ENCODE measurements around the gene USP34. TPM values are rescaled to one million over a fixed set of nuclear protein-coding genes. Genes with fewer than 3 reads are reported as not detected.
A peak's percentile ranks its signal among the peaks of the same experiment; 100 is the strongest.

USP34 gene
- total RNA-seq, 2 donors from 2014 or later, result 105 to 120 TPM

DNA sequence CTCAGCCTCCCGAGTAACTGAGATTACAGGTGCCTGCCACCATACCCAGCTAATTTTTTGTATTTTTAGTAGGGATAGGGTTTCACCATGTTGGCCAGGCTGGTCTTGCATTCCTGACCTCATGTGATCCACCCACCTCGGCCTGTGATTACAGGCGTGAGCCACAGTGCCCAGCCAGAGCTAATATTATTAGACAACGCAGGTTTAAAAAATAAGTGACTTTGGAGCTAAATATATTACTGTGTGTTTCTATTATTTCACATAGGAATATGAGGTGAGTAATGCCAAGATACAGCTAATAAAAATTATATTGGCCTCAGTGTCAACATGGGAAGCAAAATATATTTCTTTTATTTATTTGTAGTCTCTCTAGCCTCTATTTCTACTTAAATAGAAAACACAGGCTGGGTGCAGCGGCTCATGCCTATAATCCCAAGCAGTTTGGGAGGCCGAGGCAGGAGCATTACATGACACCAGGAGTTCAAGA lies 188.7 kb downstream of the USP34 start:
- peaks cover 1% of the 10 kb centered on the region for H3K4me1 Mint-ChIP-seq
- Histone ChIP-seq H3K36me3 (ENCODE audit: control insufficient read depth, insufficient read depth, low read length) (peaks cover 77% of the 10 kb centered on the region), H3K9me3 (ENCODE audit: control insufficient read depth, low read length) (no peaks in the 10 kb centered on the region), H3K4me1 (ENCODE audit: control insufficient read depth, insufficient read depth, low read length) (peaks cover 1% of the 10 kb centered on the region), H3K27me3 (ENCODE audit: control insufficient read depth, insufficient read depth, low read length, poor library complexity, severe bottlenecking) (no peaks in the 10 kb centered on the region), H3K9ac (ENCODE audit: extremely low read depth, low read length, poor library complexity, severe bottlenecking) (no peak overlapping the region), H3K4me3 (ENCODE audit: low read length) (no peak overlapping the region), H3K27ac (ENCODE audit: low read depth, low read length) (no peak overlapping the region)
- no peak overlapping the region for H3K27ac Mint-ChIP-seq
- no peaks in the 10 kb centered on the region for H3K27me3 Mint-ChIP-seq (ENCODE audit: insufficient read depth)
- WGBS, 2 experiments (ENCODE audit: insufficient coverage in 1 of 2, insufficient read length in 1 of 2), result 90 to 96% methylated on average over 3 to 6 of the region's 6 CpGs
- no peaks in the 10 kb centered on the region for H3K9me3 Mint-ChIP-seq
- TF ChIP-seq, protein P1, sequence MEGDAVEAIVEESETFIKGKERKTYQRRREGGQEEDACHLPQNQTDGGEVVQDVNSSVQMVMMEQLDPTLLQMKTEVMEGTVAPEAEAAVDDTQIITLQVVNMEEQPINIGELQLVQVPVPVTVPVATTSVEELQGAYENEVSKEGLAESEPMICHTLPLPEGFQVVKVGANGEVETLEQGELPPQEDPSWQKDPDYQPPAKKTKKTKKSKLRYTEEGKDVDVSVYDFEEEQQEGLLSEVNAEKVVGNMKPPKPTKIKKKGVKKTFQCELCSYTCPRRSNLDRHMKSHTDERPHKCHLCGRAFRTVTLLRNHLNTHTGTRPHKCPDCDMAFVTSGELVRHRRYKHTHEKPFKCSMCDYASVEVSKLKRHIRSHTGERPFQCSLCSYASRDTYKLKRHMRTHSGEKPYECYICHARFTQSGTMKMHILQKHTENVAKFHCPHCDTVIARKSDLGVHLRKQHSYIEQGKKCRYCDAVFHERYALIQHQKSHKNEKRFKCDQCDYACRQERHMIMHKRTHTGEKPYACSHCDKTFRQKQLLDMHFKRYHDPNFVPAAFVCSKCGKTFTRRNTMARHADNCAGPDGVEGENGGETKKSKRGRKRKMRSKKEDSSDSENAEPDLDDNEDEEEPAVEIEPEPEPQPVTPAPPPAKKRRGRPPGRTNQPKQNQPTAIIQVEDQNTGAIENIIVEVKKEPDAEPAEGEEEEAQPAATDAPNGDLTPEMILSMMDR (conservative IDR thresholded peaks at IDR 0.05), result no peak
- no peak overlapping the region for H3K4me3 Mint-ChIP-seq
- no peak for DNase-seq
- H3K36me3 Mint-ChIP-seq (ENCODE audit: low read depth), result peaks cover 50% of the 10 kb centered on the region

GRCh38 chr2:61281321-61281720 lies 189.6 kb downstream of the USP34 start:
- Histone ChIP-seq H3K27ac (ENCODE audit: low read depth, low read length) (no peak overlapping the region), H3K9me3 (ENCODE audit: control insufficient read depth, low read length) (no peaks in the 10 kb centered on the region), H3K9ac (ENCODE audit: extremely low read depth, low read length, poor library complexity, severe bottlenecking) (no peak overlapping the region), H3K4me3 (ENCODE audit: low read length) (no peak overlapping the region), H3K4me1 (ENCODE audit: control insufficient read depth, insufficient read depth, low read length) (no peaks in the 10 kb centered on the region), H3K27me3 (ENCODE audit: control insufficient read depth, insufficient read depth, low read length, poor library complexity, severe bottlenecking) (no peaks in the 10 kb centered on the region), H3K36me3 (ENCODE audit: control insufficient read depth, insufficient read depth, low read length) (peaks cover 75% of the 10 kb centered on the region)
- Mint-ChIP-seq H3K36me3 (ENCODE audit: low read depth) (peaks cover 52% of the 10 kb centered on the region), H3K27me3 (ENCODE audit: insufficient read depth) (no peaks in the 10 kb centered on the region), H3K27ac (no peak overlapping the region), H3K4me1 (no peaks in the 10 kb centered on the region), H3K4me3 (no peak overlapping the region), H3K9me3 (no peaks in the 10 kb centered on the region)
- TF ChIP-seq, protein P1 (conservative IDR thresholded peaks at IDR 0.05), result no peak
- 78 to 96% methylated on average over 3 of the region's 3 CpGs for WGBS, 2 experiments (ENCODE audit: insufficient coverage in 1 of 2, insufficient read length in 1 of 2)
- no peak for DNase-seq

GRCh38 chr2:61277756-61278155 lies 193.1 kb downstream of the USP34 start:
- Histone ChIP-seq H3K27me3 (ENCODE audit: control insufficient read depth, insufficient read depth, low read length, poor library complexity, severe bottlenecking) (no peaks in the 10 kb centered on the region), H3K36me3 (ENCODE audit: control insufficient read depth, insufficient read depth, low read length) (peaks cover 94% of the 10 kb centered on the region), H3K9ac (ENCODE audit: extremely low read depth, low read length, poor library complexity, severe bottlenecking) (no peak overlapping the region), H3K4me3 (ENCODE audit: low read length) (no peak overlapping the region), H3K27ac (ENCODE audit: low read depth, low read length) (no peak overlapping the region), H3K4me1 (ENCODE audit: control insufficient read depth, insufficient read depth, low read length) (no peaks in the 10 kb centered on the region), H3K9me3 (ENCODE audit: control insufficient read depth, low read length) (no peaks in the 10 kb centered on the region)
- H3K27me3 Mint-ChIP-seq (ENCODE audit: insufficient read depth), result no peaks in the 10 kb centered on the region
- H3K9me3 Mint-ChIP-seq, result no peaks in the 10 kb centered on the region
- WGBS, 2 experiments (ENCODE audit: insufficient coverage in 1 of 2, insufficient read length in 1 of 2), result 89 to 92% methylated on average over 8 to 13 of the region's 13 CpGs
- peaks cover 65% of the 10 kb centered on the region for H3K36me3 Mint-ChIP-seq (ENCODE audit: low read depth)
- H3K27ac Mint-ChIP-seq, result peak overlapping the region; percentile 42
- no peak for DNase-seq
- H3K4me1 Mint-ChIP-seq, result no peaks in the 10 kb centered on the region
- H3K4me3 Mint-ChIP-seq, result no peak overlapping the region
- TF ChIP-seq, protein P1 (conservative IDR thresholded peaks at IDR 0.05), result no peak

Data from endodermal cell (in vitro differentiated cells).